ENCODE measurements around the gene RAPGEF4.

The RAPGEF4 gene

GRCh38 chr2:172735582-172736423, at the start of gene RAPGEF4:
Gene RAPGEF4, plus strand, starts transcription at chr2:172735845. Its CDS starts 139 bp downstream, at chr2:172735984.
- DNase-seq (ENCODE audit: low read depth in 3 of 3), result no peak

GRCh38 chr2:172693037-172693436, 42.6 kb upstream of the RAPGEF4 start:
- DNase-seq (ENCODE audit: low read depth in 3 of 3), result peak; percentile 22 to 43 (median 38)

GRCh38 chr2:172693529-172694455, 41.9 kb upstream of the RAPGEF4 start:
- no peak for DNase-seq (ENCODE audit: low read depth in 3 of 3)

- DNase-seq (ENCODE audit: low read depth in 3 of 3), result no peak
These were observed 38.3 kb upstream of the RAPGEF4 start for GRCh38 chr2:172697296-172697695.

GRCh38 chr2:172698041-172698863, 37.4 kb upstream of the RAPGEF4 start:
- DNase-seq (ENCODE audit: low read depth in 3 of 3), result peak in 1 of 3 experiments; percentile 10

- DNase-seq (ENCODE audit: low read depth in 3 of 3), result no peak
These were observed 34.4 kb upstream of the RAPGEF4 start for GRCh38 chr2:172701250-172701649.

GRCh38 chr2:172702451-172702850, 33.2 kb upstream of the RAPGEF4 start:
- no peak for DNase-seq (ENCODE audit: low read depth in 3 of 3)

GRCh38 chr2:172704072-172704936, 31.3 kb upstream of the RAPGEF4 start:
- no peak for DNase-seq (ENCODE audit: low read depth in 3 of 3)

GRCh38 chr2:172705352-172705751, 30.3 kb upstream of the RAPGEF4 start:
- DNase-seq (ENCODE audit: low read depth in 3 of 3), result no peak

GRCh38 chr2:172708247-172708646, 27.4 kb upstream of the RAPGEF4 start:
- DNase-seq (ENCODE audit: low read depth in 3 of 3), result no peak

- DNase-seq (ENCODE audit: low read depth in 3 of 3), result no peak
These were observed 25.9 kb upstream of the RAPGEF4 start for GRCh38 chr2:172709566-172710291.

GRCh38 chr2:172710584-172711047, 25.0 kb upstream of the RAPGEF4 start:
- peak; percentile 13 to 27 (median 22) for DNase-seq (ENCODE audit: low read depth in 3 of 3)

GRCh38 chr2:172711110-172711509, 24.5 kb upstream of the RAPGEF4 start:
- no peak for DNase-seq (ENCODE audit: low read depth in 3 of 3)

GRCh38 chr2:172712251-172712650, 23.4 kb upstream of the RAPGEF4 start:
- no peak for DNase-seq (ENCODE audit: low read depth in 3 of 3)

GRCh38 chr2:172713365-172713875, 22.2 kb upstream of the RAPGEF4 start:
- no peak for DNase-seq (ENCODE audit: low read depth in 3 of 3)

GRCh38 chr2:172722481-172722880, 13.2 kb upstream of the RAPGEF4 start:
- no peak for DNase-seq (ENCODE audit: low read depth in 3 of 3)

- DNase-seq (ENCODE audit: low read depth in 3 of 3), result no peak
These were observed 12.4 kb upstream of the RAPGEF4 start for GRCh38 chr2:172723286-172723685.

GRCh38 chr2:172724724-172725123, 10.9 kb upstream of the RAPGEF4 start:
- DNase-seq (ENCODE audit: low read depth in 3 of 3), result no peak

GRCh38 chr2:172725284-172725683, 10.4 kb upstream of the RAPGEF4 start:
- no peak for DNase-seq (ENCODE audit: low read depth in 3 of 3)

- DNase-seq (ENCODE audit: low read depth in 3 of 3), result no peak
These were observed 9.9 kb upstream of the RAPGEF4 start for GRCh38 chr2:172725746-172726145.

Data from stimulated activated CD4-positive, alpha-beta T cell treated with anti-CD3 and anti-CD28 coated beads, TNF-alpha, amount 100 ng/mL, for 24 hours (primary cell).